ENCODE measurements around the gene PRSS21. TPM values are rescaled to one million over a fixed set of nuclear protein-coding genes. Genes with fewer than 3 reads are reported as not detected.

The PRSS21 gene
- total RNA-seq, 4 donors from 2014 or later: 1.5 TPM; not detected in 3

- no peak overlapping the region for H3K4me3 ChIP-seq
- WGBS, 2 donors: 84 to 92% methylated on average over 9 to 10 of the region's 18 CpGs
- TF ChIP-seq CTCF (IDR thresholded peaks at IDR 0.05): no peak
- TF ChIP-seq POLR2A (IDR thresholded peaks at IDR 0.05): no peak
- no peak for DNase-seq
- no peak overlapping the region for H3K27ac ChIP-seq
- H3K9me3 ChIP-seq: peaks cover 0 to 6% (median 5%) of the 10 kb centered on the region in 3 donors
- intact Hi-C loops (cut with DNase I): no loop called here
- H3K36me3 ChIP-seq: peaks cover 0 to 36% (median 0%) of the 10 kb centered on the region in 3 donors
- H3K27me3 ChIP-seq: peaks cover 0 to 73% (median 0%) of the 10 kb centered on the region in 4 donors
- H3K4me1 ChIP-seq: peaks cover 6 to 34% (median 11%) of the 10 kb centered on the region in 3 donors
Observed at GRCh38 chr16:2853531-2854073, 36.6 kb downstream of the PRSS21 start.

- Histone ChIP-seq H3K4me1 (peaks cover 9 to 41% (median 11%) of the 10 kb centered on the region in 3 donors), H3K27me3 (peaks cover 0 to 71% (median 0%) of the 10 kb centered on the region in 4 donors), H3K4me3 (no peak overlapping the region), H3K36me3 (peaks cover 0 to 36% (median 0%) of the 10 kb centered on the region in 3 donors), H3K27ac (no peak overlapping the region), H3K9me3 (peaks cover 0 to 6% (median 5%) of the 10 kb centered on the region in 3 donors)
- DNase-seq: no peak
- peak in 5 of 6 experiments; percentile 9 to 68 (median 37) for TF ChIP-seq CTCF (IDR thresholded peaks at IDR 0.05)
- no peak for TF ChIP-seq POLR2A (IDR thresholded peaks at IDR 0.05)
- intact Hi-C loops (cut with DNase I): no loop called here
- 60 to 64% methylated on average over 4 of the region's 5 CpGs for WGBS, 2 donors
Observed at GRCh38 chr16:2854700-2855309, 37.8 kb downstream of the PRSS21 start.

- no CpG with 5 or more reads among the region's 6 CpGs for WGBS, 2 donors
- peaks cover 0 to 71% (median 0%) of the 10 kb centered on the region in 4 donors for H3K27me3 ChIP-seq
Observed at GRCh38 chr16:2855536-2855935, 38.5 kb downstream of the PRSS21 start.

GRCh38 chr16:2856061-2856670 lies 39.1 kb downstream of the PRSS21 start:
- peaks cover 9 to 41% (median 11%) of the 10 kb centered on the region in 3 donors for H3K4me1 ChIP-seq
- H3K4me3 ChIP-seq: peak overlapping the region; percentile 48 to 67 (median 54)
- intact Hi-C loops (cut with DNase I): no loop called here
- no peak for DNase-seq
- H3K27ac ChIP-seq: peak overlapping the region; percentile 85 to 91 (median 88)
- TF ChIP-seq CTCF (IDR thresholded peaks at IDR 0.05) (no peak), POLR2A (IDR thresholded peaks at IDR 0.05) (no peak)
- 81% methylated on average over 11 to 14 of the region's 14 CpGs for WGBS, 2 donors
- H3K9me3 ChIP-seq: peaks cover 0 to 15% (median 5%) of the 10 kb centered on the region in 3 donors
- peaks cover 0 to 71% (median 0%) of the 10 kb centered on the region in 4 donors for H3K27me3 ChIP-seq
- H3K36me3 ChIP-seq: peaks cover 0 to 36% (median 0%) of the 10 kb centered on the region in 3 donors

More at GRCh38 chr16:2855536-2855935, 38.5 kb downstream of the PRSS21 start:
- Histone ChIP-seq H3K4me3 (peak overlapping the region; percentile 25 to 67 (median 50)), H3K27ac (peak overlapping the region; percentile 85 to 91 (median 88)), H3K4me1 (peaks cover 9 to 41% (median 11%) of the 10 kb centered on the region in 3 donors), H3K9me3 (peaks cover 0 to 9% (median 5%) of the 10 kb centered on the region in 3 donors), H3K36me3 (peaks cover 0 to 36% (median 0%) of the 10 kb centered on the region in 3 donors)
- intact Hi-C loops (cut with DNase I): no loop called here
- DNase-seq: no peak
- no peak for TF ChIP-seq CTCF (IDR thresholded peaks at IDR 0.05)
- no peak for TF ChIP-seq POLR2A (IDR thresholded peaks at IDR 0.05)
